Gastrocnemius medialis (tissue), 4 donors: Measurements from ENCODE around the gene MUC2.

Experiments
- POLR2A ChIP-seq, 2 donors: fragments of 450-650 bp; IDR thresholded peaks; one replicate each; pipeline ENCODE4 v1.6.1; 2017; ENCODE audit warnings: antibody characterized with exemption in 2 of 2, mild to moderate bottlenecking in 2 of 2, moderate library complexity in 2 of 2
- TF ChIP-seq, protein P1 (sequence below), 5 experiments: fragments of 450-650 bp in 3 of 5; fragments of 200-600 bp in 2 of 5; sonication (generic) in 2 of 5; IDR thresholded peaks in 4 of 5; conservative IDR thresholded peaks in 1 of 5; 1 replicate in 4 of 5; 2 replicates in 1 of 5; pipeline ENCODE4 v1.5.1; 2016 to 2019; ENCODE audit warnings: antibody characterized with exemption in 5 of 5, mild to moderate bottlenecking in 3 of 5, moderate library complexity in 3 of 5

DNA sequence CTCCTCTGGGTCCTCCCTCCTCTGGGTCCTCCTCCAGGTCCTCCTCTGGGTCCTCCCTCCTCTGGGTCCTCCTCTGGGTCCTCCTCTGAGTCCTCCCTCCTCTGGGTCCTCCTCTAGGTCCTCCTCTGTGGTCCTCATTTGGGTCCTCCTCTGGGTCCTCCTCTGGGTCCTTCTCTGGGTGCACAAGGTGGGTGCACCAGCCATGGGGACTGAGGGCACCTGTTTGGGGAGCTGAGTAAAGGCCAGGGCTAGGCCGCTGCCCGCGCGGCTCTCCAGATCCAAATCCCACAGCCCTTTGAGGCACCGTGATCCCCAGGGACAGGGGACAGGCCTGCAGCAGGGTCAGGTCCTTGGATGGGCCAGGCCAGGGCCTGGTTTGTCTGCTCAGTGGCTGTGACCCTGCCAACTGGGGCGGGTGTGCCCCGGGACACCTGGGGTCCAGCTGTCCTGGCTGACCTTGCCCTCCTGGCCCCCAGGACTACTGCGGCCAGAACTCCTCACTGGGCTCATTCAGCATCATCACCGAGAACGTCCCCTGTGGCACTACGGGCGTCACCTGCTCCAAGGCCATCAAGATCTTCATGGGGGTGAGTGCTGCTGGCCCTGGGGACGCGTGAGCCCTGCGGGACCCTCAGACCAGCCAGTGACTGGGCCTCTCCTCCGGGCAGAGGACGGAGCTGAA is 12.7 kb downstream of the MUC2 start:
- TF ChIP-seq, protein P1, sequence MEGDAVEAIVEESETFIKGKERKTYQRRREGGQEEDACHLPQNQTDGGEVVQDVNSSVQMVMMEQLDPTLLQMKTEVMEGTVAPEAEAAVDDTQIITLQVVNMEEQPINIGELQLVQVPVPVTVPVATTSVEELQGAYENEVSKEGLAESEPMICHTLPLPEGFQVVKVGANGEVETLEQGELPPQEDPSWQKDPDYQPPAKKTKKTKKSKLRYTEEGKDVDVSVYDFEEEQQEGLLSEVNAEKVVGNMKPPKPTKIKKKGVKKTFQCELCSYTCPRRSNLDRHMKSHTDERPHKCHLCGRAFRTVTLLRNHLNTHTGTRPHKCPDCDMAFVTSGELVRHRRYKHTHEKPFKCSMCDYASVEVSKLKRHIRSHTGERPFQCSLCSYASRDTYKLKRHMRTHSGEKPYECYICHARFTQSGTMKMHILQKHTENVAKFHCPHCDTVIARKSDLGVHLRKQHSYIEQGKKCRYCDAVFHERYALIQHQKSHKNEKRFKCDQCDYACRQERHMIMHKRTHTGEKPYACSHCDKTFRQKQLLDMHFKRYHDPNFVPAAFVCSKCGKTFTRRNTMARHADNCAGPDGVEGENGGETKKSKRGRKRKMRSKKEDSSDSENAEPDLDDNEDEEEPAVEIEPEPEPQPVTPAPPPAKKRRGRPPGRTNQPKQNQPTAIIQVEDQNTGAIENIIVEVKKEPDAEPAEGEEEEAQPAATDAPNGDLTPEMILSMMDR (IDR thresholded peaks at IDR 0.05 in 4 of 5, conservative IDR thresholded peaks at IDR 0.05 in 1 of 5) = no peak
- no peak for TF ChIP-seq POLR2A (IDR thresholded peaks at IDR 0.05)
